HepG2 (cell line): Measurements from ENCODE around the gene CFAP70. TPM values are rescaled to one million over a fixed set of nuclear protein-coding genes. Genes with fewer than 3 reads are reported as not detected.

Experiments
- ATAC-seq: fragments of 200-7000 bp; cut with Tn5 transposase; 3 replicates; pipeline ENCODE4 v1.9.1; 2020; ENCODE audit warnings: mild to moderate bottlenecking, moderate library complexity
- BruUV-seq: library from RNA; stranded (reverse); fragments of 400-500 nt; replicated peaks from 2 replicates; lab custom pipeline; 2021; lab: Mats Ljungman, UMichigan
- CTCF ChIA-PET: fragments of 300-600 bp; formaldehyde crosslinking; extraction: SDS; loops from one replicate; lab custom pipeline; 2021; ENCODE audit warnings: low total read pairs, inconsistent platforms, low intra/inter-chr PET ratio; lab: Yijun Ruan, JAX
- POLR2A ChIA-PET: fragments of 350-600 bp; sonication (Branson Sonifier 250); formaldehyde crosslinking; loops from one replicate; lab custom pipeline; 2020; ENCODE audit warnings: antibody characterized with exemption, inconsistent platforms; lab: Yijun Ruan, JAX
- DNase-seq: peaks from one replicate; pipeline ENCODE4 v3.0.0-alpha.2; 2015; ENCODE audit warnings: low spot score
- FAIRE-seq: peaks from 3 replicates; lab custom pipeline; 2011; peaks lifted over from hg19 to GRCh38; lab: Jason Lieb, UNC
- H2AFZ ChIP-seq: one replicate; pipeline ENCODE4 v1.6.1; 2011; ENCODE audit warnings: low read length, inconsistent platforms
- H3K27ac ChIP-seq: fragments of 300-600 bp; 3 replicates; pipeline ENCODE4 v1.8.0; 2011; ENCODE audit warnings: mixed run types, mild to moderate bottlenecking, mixed read lengths, low read length, inconsistent platforms; ENCODE audit not compliant: insufficient read depth; ENCODE audit errors: extremely low read length
- H3K27me3 ChIP-seq, 2 experiments: fragments of 200-600 bp in 1 of 2; 2 replicates in 1 of 2; 3 replicates in 1 of 2; pipeline versions ENCODE4 v1.6.0 to v1.8.0; 2011; ENCODE audit warnings: low read length in 2 of 2, mild to moderate bottlenecking in 2 of 2, moderate library complexity in 2 of 2, inconsistent platforms in 1 of 2; ENCODE audit not compliant: insufficient read depth in 2 of 2, control insufficient read depth in 1 of 2
- H3K36me3 ChIP-seq, 2 experiments: fragments of 200-600 bp in 1 of 2; replicated peaks in 1 of 2; 2 replicates in 1 of 2; 3 replicates in 1 of 2; pipeline versions ENCODE4 v1.5.1 to v1.8.0; 2011; ENCODE audit warnings: low read length in 2 of 2, inconsistent platforms in 1 of 2; ENCODE audit not compliant: insufficient read depth in 2 of 2, control insufficient read depth in 1 of 2
- H3K4me1 ChIP-seq: 2 replicates; pipeline ENCODE4 v1.5.1; 2012; ENCODE audit warnings: low read length, inconsistent platforms; ENCODE audit not compliant: insufficient read depth
- H3K4me2 ChIP-seq: 2 replicates; pipeline ENCODE4 v1.6.0; 2011; ENCODE audit warnings: low read depth, low read length, inconsistent platforms
- H3K4me3 ChIP-seq, 3 experiments: fragments of 200-600 bp in 1 of 3; sonication (generic), shearing (Covaris generic) in 1 of 3; replicated peaks in 1 of 3; 2 replicates each; pipeline ENCODE4 v1.5.1; 2011 to 2016; ENCODE audit warnings: low read length in 3 of 3, inconsistent platforms in 2 of 3, low read depth in 2 of 3, mild to moderate bottlenecking in 2 of 3, control low read depth in 1 of 3, mixed read lengths in 1 of 3; ENCODE audit not compliant: insufficient read depth in 1 of 3
- H3K79me2 ChIP-seq: one replicate; pipeline ENCODE4 v1.6.1; 2011; ENCODE audit warnings: low read length, inconsistent platforms; ENCODE audit not compliant: insufficient read depth
- H3K9ac ChIP-seq: 2 replicates; pipeline ENCODE4 v1.6.0; 2011; ENCODE audit warnings: mild to moderate bottlenecking, low read depth, low read length, inconsistent platforms; ENCODE audit not compliant: insufficient read depth
- H3K9me3 ChIP-seq: 2 replicates; pipeline ENCODE4 v1.5.1; 2012; ENCODE audit warnings: mild to moderate bottlenecking, low read length
- H4K20me1 ChIP-seq: 2 replicates; pipeline ENCODE4 v1.6.0; 2011; ENCODE audit warnings: inconsistent platforms, mild to moderate bottlenecking, low read length, moderate library complexity; ENCODE audit not compliant: insufficient read depth
- BRF2 ChIP-seq: sonication (generic); formaldehyde crosslinking; IDR thresholded peaks from 2 replicates; pipeline ENCODE4 v1.8.1; 2022; ENCODE audit warnings: mild to moderate bottlenecking, missing genetic modification reagents
- MAFF ChIP-seq: IDR thresholded peaks from 2 replicates; pipeline ENCODE4 v1.6.1; 2011; ENCODE audit warnings: low read depth, low read length, improper control_type of control experiment
- MAFK ChIP-seq, 2 experiments: IDR thresholded peaks in 1 of 2; conservative IDR thresholded peaks in 1 of 2; 2 replicates each; pipeline ENCODE4 v1.6.1; 2011; ENCODE audit warnings: improper control_type of control experiment in 2 of 2, low read length in 2 of 2
- PHF8 ChIP-seq: sonication (generic); formaldehyde crosslinking; IDR thresholded peaks from 2 replicates; pipeline ENCODE4 v1.5.0; 2020; ENCODE audit warnings: missing genetic modification reagents
- ZC3H4 ChIP-seq: sonication (generic); formaldehyde crosslinking; IDR thresholded peaks from 2 replicates; pipeline ENCODE4 v1.4.0; 2020; ENCODE audit warnings: missing genetic modification reagents, borderline replicate concordance
- WGBS: methylation state at CpG from one replicate; pipeline ENCODE4 v1.1.6; 2017; ENCODE audit warnings: low lambda C conversion rate; 5-methylcytosine and 5-hydroxymethylcytosine counted together
- in situ Hi-C: cut with HindIII; loops from 2 replicates; pipeline ENCODE4 v1.10.0; 2017; ENCODE audit warnings: low pct_unique_long_range_greater_than_20kb; ENCODE audit not compliant: extremely low pct_ligation_motif_present
- intact Hi-C: fragments of 100-400 bp; cut with micrococcal nuclease; formaldehyde crosslinking; loops from one replicate; pipeline ENCODE4 v1.10.0; 2022; ENCODE audit not compliant: unreplicated experiment
- polyA plus RNA-seq, 8 experiments: library from polyadenylated mRNA; depleted of rRNA in 3 of 8; stranded (reverse) in 7 of 8; unstranded in 1 of 8; fragments of >200 nt; fragmentation: Illumina TruSeq in 4 of 8; extraction: Trizol in 4 of 8; gene quantifications; 2 replicates each; pipeline versions ENCODE4 v1.2.1 to v1.2.3, GENCODE V29; 2011 to 2016; ENCODE audit warnings: low read depth in 4 of 8, missing spikeins in 1 of 8, mixed read lengths in 1 of 8; ENCODE audit not compliant: insufficient read depth in 1 of 8
- total RNA-seq, 5 experiments: library from RNA; depleted of rRNA; stranded (reverse); fragments of >200 nt; fragmentation: Illumina TruSeq; extraction: Trizol; gene quantifications; 2 replicates each; pipeline ENCODE4 v1.2.3, GENCODE V29; 2016; ENCODE audit warnings: low read depth in 1 of 5
- TF ChIP-seq, protein P1 (sequence below): sonication (generic); formaldehyde crosslinking; IDR thresholded peaks from 2 replicates; pipeline ENCODE4 v1.8.1; 2023; ENCODE audit warnings: mild to moderate bottlenecking, missing genetic modification reagents
- TF ChIP-seq, protein P2 (sequence below): sonication (generic); formaldehyde crosslinking; IDR thresholded peaks from 2 replicates; pipeline ENCODE4 v1.4.0; 2020; ENCODE audit warnings: mild to moderate bottlenecking, missing genetic modification reagents

The CFAP70 gene
- total and polyA plus RNA-seq, 2 of the 13 experiments (the other 11 are each of a cell fraction or from before 2014, with no cell fraction given) = 0.27 to 0.38 TPM

- H3K4me1 ChIP-seq = peaks cover 50% of the 10 kb centered on the region
Observed at GRCh38 chr10:73247509-73248258, 111.0 kb downstream of the CFAP70 start.

More at GRCh38 chr10:73247509-73248258, 111.0 kb downstream of the CFAP70 start:
- no peak for DNase-seq
- intact Hi-C loops (loop anchor here (2.0 kb wide), 1 partner anchor 79 kb away; the partner anchor contains the start of genes ECD and FAM149B1), in situ Hi-C loops (no loop called here)
- H3K36me3 ChIP-seq = peaks cover 4 to 28% of the 10 kb centered on the region in 2 experiments
- H3K27me3 ChIP-seq = no peaks in the 10 kb centered on the region; a peak in 1 of 5 replicates
- POLR2A ChIA-PET = interaction anchor here (0.7 to 2.6 kb wide), 12 partner anchors 10 to 893 kb away, joined by 3 to 20 read pairs (median 4); partner anchors contain the start of genes ANXA7, CFAP70, DNAJB12 and ECD
- peak overlapping the region; percentile 81 for H3K9ac ChIP-seq
- peak overlapping the region; percentile 79 for H3K4me2 ChIP-seq
- CTCF ChIA-PET = no interaction called here
- WGBS = 24% methylated on average over 4 of the region's 4 CpGs
- H3K9me3 ChIP-seq = no peaks in the 10 kb centered on the region
- ATAC-seq = no peak
- H3K4me3 ChIP-seq = peak overlapping the region; percentile 46 to 97 (median 79)
- no peak overlapping the region for H2AFZ ChIP-seq
- no peak for FAIRE-seq
- H3K79me2 ChIP-seq = peaks cover 51% of the 10 kb centered on the region
- no peaks in the 10 kb centered on the region for H4K20me1 ChIP-seq
- BruUV-seq = TSS peak; percentile 94
- TF ChIP-seq PHF8 (CRISPR knock-in tag) (no peak), MAFK (conservative IDR thresholded peaks at IDR 0.05 in 1 of 2, IDR thresholded peaks at IDR 0.05 in 1 of 2; ENCODE audit: low read length in 2 of 2) (peak; percentile 38 to 75; a peak in 3 of 4 replicates), ZC3H4 (CRISPR knock-in tag) (0 out of 2 replicates have a peak, but pooled peaks have one; percentile 34), MAFF (peak; percentile 65), BRF2 (CRISPR knock-in tag) (peak; percentile 14; the same call in 1 of the 2 replicates)
- TF ChIP-seq, protein P1, sequence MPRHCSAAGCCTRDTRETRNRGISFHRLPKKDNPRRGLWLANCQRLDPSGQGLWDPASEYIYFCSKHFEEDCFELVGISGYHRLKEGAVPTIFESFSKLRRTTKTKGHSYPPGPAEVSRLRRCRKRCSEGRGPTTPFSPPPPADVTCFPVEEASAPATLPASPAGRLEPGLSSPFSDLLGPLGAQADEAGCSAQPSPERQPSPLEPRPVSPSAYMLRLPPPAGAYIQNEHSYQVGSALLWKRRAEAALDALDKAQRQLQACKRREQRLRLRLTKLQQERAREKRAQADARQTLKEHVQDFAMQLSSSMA (CRISPR knock-in tag) = no peak
- TF ChIP-seq, protein P2, sequence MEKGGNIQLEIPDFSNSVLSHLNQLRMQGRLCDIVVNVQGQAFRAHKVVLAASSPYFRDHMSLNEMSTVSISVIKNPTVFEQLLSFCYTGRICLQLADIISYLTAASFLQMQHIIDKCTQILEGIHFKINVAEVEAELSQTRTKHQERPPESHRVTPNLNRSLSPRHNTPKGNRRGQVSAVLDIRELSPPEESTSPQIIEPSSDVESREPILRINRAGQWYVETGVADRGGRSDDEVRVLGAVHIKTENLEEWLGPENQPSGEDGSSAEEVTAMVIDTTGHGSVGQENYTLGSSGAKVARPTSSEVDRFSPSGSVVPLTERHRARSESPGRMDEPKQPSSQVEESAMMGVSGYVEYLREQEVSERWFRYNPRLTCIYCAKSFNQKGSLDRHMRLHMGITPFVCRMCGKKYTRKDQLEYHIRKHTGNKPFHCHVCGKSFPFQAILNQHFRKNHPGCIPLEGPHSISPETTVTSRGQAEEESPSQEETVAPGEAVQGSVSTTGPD (CRISPR knock-in tag) = 0 out of 2 replicates have a peak, but pooled peaks have one; percentile 1
- H3K27ac ChIP-seq = peak overlapping the region; percentile 94
